Measurements from ENCODE around the gene CSDE1.

The CSDE1 gene

DNA sequence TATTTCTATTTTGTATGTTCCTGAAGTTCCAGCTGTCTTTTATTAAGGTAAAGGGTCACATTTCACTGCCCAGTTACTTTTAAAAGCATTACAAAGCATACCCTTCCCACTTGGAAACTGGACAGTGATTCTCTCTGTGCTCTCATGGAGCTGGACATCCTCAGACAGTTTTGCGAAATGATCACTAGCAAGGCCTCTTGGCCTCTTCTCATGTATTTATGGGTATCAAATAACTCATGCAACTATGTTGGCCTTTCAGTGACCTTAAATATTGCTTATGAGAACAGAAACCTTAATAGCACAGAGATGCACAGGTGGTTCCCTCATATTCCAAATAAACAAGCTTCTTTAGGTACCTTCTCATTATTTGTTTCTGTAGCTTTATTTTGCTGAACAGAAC lies 54.5 kb downstream of the CSDE1 start:
- Histone ChIP-seq H3K4ac (ENCODE audit: low read depth in 1 of 2, low read length in 2 of 2) (no peak overlapping the region), H3K4me1 (ENCODE audit: control insufficient read depth, insufficient read depth, low read depth, low read length) (no peaks in the 10 kb centered on the region), H4K91ac (ENCODE audit: low read length) (no peak overlapping the region), H2AK5ac (ENCODE audit: low read length, severe bottlenecking) (no peak overlapping the region), H3K9ac (ENCODE audit: low read length) (no peak overlapping the region), H3K23ac (ENCODE audit: low read length in 2 of 2) (no peak overlapping the region), H3K4me3 (ENCODE audit: insufficient read depth in 1 of 2, low read depth in 1 of 2, low read length in 2 of 2) (no peak overlapping the region), H3K14ac (ENCODE audit: low read length in 2 of 2) (no peak overlapping the region), H3K18ac (ENCODE audit: low read depth in 1 of 2, low read length in 2 of 2) (no peak overlapping the region), H4K8ac (ENCODE audit: low read length) (no peak overlapping the region), H3K27me3 (ENCODE audit: control insufficient read depth in 1 of 2, insufficient read depth in 1 of 2, low read length in 2 of 2) (no peaks in the 10 kb centered on the region), H3K9me3 (ENCODE audit: control insufficient read depth, low read length) (no peaks in the 10 kb centered on the region), H2BK120ac (ENCODE audit: low read depth, low read length) (no peak overlapping the region), H3K79me1 (replicated peaks; ENCODE audit: low read length, poor library complexity, severe bottlenecking) (peaks cover 3% of the 10 kb centered on the region), H3K36me3 (ENCODE audit: control insufficient read depth in 1 of 2, insufficient read depth in 2 of 2, low read depth in 1 of 2, low read length in 2 of 2) (peaks cover 4 to 40% of the 10 kb centered on the region in 2 experiments), H3K4me2 (ENCODE audit: low read length, poor library complexity, severe bottlenecking) (no peak overlapping the region), H2BK12ac (ENCODE audit: low read length in 2 of 2) (no peak overlapping the region), H2AFZ (ENCODE audit: low read depth, low read length) (no peak overlapping the region), H3K27ac (ENCODE audit: low read length, poor library complexity, severe bottlenecking) (no peak overlapping the region), H2BK15ac (ENCODE audit: low read depth, poor library complexity, severe bottlenecking) (no peak overlapping the region), H2BK5ac (ENCODE audit: low read depth, low read length, poor library complexity, severe bottlenecking) (no peak overlapping the region)
- 92% methylated on average over 1 of the region's 1 CpG for WGBS
- no peak for DNase-seq

DNA sequence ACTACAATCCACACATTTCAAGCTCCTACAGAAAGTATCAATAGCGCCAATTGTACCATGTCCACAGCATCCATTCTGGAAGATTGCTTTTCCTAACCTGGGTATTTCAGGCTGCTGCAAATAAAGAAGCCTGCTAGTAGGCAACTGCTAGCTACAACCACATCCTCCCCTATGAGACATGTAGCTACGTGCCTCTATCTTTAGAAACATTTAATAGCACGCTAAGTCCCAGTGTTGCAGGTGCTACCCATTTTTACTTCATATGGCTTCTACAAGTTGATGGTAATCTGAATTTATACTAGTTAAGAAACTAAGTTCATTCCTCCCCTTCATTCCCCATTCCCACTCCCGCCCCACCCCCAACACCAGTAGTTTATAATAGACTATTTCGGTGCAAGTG lies 55.0 kb downstream of the CSDE1 start:
- Histone ChIP-seq H3K4me2 (ENCODE audit: low read length, poor library complexity, severe bottlenecking) (no peak overlapping the region), H3K4me1 (ENCODE audit: control insufficient read depth, insufficient read depth, low read depth, low read length) (no peaks in the 10 kb centered on the region), H3K27ac (ENCODE audit: low read length, poor library complexity, severe bottlenecking) (no peak overlapping the region), H3K9ac (ENCODE audit: low read length) (no peak overlapping the region), H3K4me3 (ENCODE audit: insufficient read depth in 1 of 2, low read depth in 1 of 2, low read length in 2 of 2) (no peak overlapping the region), H3K9me3 (ENCODE audit: control insufficient read depth, low read length) (no peaks in the 10 kb centered on the region), H3K27me3 (ENCODE audit: control insufficient read depth in 1 of 2, insufficient read depth in 1 of 2, low read length in 2 of 2) (no peaks in the 10 kb centered on the region), H3K23ac (ENCODE audit: low read length in 2 of 2) (no peak overlapping the region), H2BK15ac (ENCODE audit: low read depth, poor library complexity, severe bottlenecking) (no peak overlapping the region), H3K14ac (ENCODE audit: low read length in 2 of 2) (no peak overlapping the region), H2BK5ac (ENCODE audit: low read depth, low read length, poor library complexity, severe bottlenecking) (no peak overlapping the region), H4K8ac (ENCODE audit: low read length) (no peak overlapping the region), H3K4ac (ENCODE audit: low read depth in 1 of 2, low read length in 2 of 2) (no peak overlapping the region), H2BK120ac (ENCODE audit: low read depth, low read length) (no peak overlapping the region), H3K79me1 (replicated peaks; ENCODE audit: low read length, poor library complexity, severe bottlenecking) (peaks cover 2% of the 10 kb centered on the region), H3K18ac (ENCODE audit: low read depth in 1 of 2, low read length in 2 of 2) (no peak overlapping the region), H2AFZ (ENCODE audit: low read depth, low read length) (no peak overlapping the region), H2BK12ac (ENCODE audit: low read length in 2 of 2) (no peak overlapping the region), H2AK5ac (ENCODE audit: low read length, severe bottlenecking) (no peak overlapping the region), H3K36me3 (ENCODE audit: control insufficient read depth in 1 of 2, insufficient read depth in 2 of 2, low read depth in 1 of 2, low read length in 2 of 2) (peaks cover 2 to 35% of the 10 kb centered on the region in 2 experiments), H4K91ac (ENCODE audit: low read length) (no peak overlapping the region)
- DNase-seq = no peak
- over 99% methylated on average over 2 of the region's 5 CpGs for WGBS

DNA sequence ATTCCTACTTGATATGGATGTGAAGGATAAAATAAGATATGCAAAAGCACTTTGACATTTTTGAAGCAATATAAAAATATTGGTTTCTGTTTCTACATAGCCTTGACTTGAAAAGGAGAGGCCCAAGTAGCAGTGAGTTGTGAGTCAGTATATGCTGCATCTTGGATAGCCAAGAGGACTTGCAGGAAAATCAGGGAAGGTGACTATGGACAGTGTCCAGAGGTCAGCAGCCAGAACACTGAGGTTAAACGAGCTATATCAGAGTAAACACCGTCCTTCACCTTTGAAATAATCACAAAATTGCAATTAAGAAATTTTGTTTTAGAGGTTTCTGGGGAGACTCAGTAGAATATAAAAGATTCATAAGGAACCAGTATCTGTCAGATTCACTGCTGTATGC lies 55.9 kb downstream of the CSDE1 start:
- no peak overlapping the region for H3K9ac ChIP-seq (ENCODE audit: low read length)
- no peak overlapping the region for H4K8ac ChIP-seq (ENCODE audit: low read length)
- no peak overlapping the region for H3K14ac ChIP-seq (ENCODE audit: low read length in 2 of 2)
- no peak overlapping the region for H2BK5ac ChIP-seq (ENCODE audit: low read depth, low read length, poor library complexity, severe bottlenecking)
- H3K4me3 ChIP-seq (ENCODE audit: insufficient read depth in 1 of 2, low read depth in 1 of 2, low read length in 2 of 2) = no peak overlapping the region
- no peak overlapping the region for H3K23ac ChIP-seq (ENCODE audit: low read length in 2 of 2)
- no peak overlapping the region for H3K18ac ChIP-seq (ENCODE audit: low read depth in 1 of 2, low read length in 2 of 2)
- H2BK15ac ChIP-seq (ENCODE audit: low read depth, poor library complexity, severe bottlenecking) = no peak overlapping the region
- peaks cover 0 to 5% of the 10 kb centered on the region in 2 experiments for H3K27me3 ChIP-seq (ENCODE audit: control insufficient read depth in 1 of 2, insufficient read depth in 1 of 2, low read length in 2 of 2)
- no peaks in the 10 kb centered on the region for H3K79me1 ChIP-seq (replicated peaks; ENCODE audit: low read length, poor library complexity, severe bottlenecking)
- H2BK120ac ChIP-seq (ENCODE audit: low read depth, low read length) = no peak overlapping the region
- no peak overlapping the region for H2AK5ac ChIP-seq (ENCODE audit: low read length, severe bottlenecking)
- no peaks in the 10 kb centered on the region for H3K4me1 ChIP-seq (ENCODE audit: control insufficient read depth, insufficient read depth, low read depth, low read length)
- H3K36me3 ChIP-seq (ENCODE audit: control insufficient read depth in 1 of 2, insufficient read depth in 2 of 2, low read depth in 1 of 2, low read length in 2 of 2) = peaks cover 0 to 27% of the 10 kb centered on the region in 2 experiments
- no peak overlapping the region for H3K27ac ChIP-seq (ENCODE audit: low read length, poor library complexity, severe bottlenecking)
- H4K91ac ChIP-seq (ENCODE audit: low read length) = no peak overlapping the region
- no peak overlapping the region for H2BK12ac ChIP-seq (ENCODE audit: low read length in 2 of 2)
- no CpG with 5 or more reads among the region's 2 CpGs for WGBS
- H3K4me2 ChIP-seq (ENCODE audit: low read length, poor library complexity, severe bottlenecking) = no peak overlapping the region
- DNase-seq = no peak
- no peak overlapping the region for H2AFZ ChIP-seq (ENCODE audit: low read depth, low read length)
- H3K4ac ChIP-seq (ENCODE audit: low read depth in 1 of 2, low read length in 2 of 2) = no peak overlapping the region
- no peaks in the 10 kb centered on the region for H3K9me3 ChIP-seq (ENCODE audit: control insufficient read depth, low read length)

DNA sequence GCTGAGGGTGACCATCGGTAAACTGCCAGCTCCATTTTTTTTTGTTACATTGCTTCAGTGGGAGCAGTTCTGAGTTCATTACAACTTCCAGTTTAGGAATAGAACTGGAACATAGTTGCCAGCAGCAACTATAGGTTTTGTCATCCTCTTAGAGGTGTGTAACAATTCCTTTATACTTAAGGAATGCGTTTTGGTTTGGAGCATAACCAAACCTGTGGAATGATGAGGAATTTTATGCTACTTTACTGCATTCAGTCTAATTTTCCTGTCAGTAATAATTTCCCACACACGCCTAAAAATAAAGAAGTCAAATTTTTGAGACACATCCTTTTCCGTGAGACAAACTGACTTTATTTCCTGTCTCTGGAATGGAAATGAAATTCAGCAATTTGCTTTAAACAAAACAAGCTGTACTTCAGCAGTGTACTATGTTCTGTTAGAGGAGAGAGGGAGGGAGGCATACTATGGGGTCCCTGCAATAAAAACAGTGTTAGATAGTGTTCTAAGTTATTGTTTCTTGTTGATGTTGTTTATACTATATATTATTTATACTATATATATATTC lies 57.7 kb downstream of the CSDE1 start:
- H3K27me3 ChIP-seq (ENCODE audit: control insufficient read depth in 1 of 2, insufficient read depth in 1 of 2, low read length in 2 of 2) = peaks cover 0 to 5% of the 10 kb centered on the region in 2 experiments

More for the DNA sequence above, 57.7 kb downstream of the CSDE1 start:
- no peak for DNase-seq
- Histone ChIP-seq H3K9ac (ENCODE audit: low read length) (no peak overlapping the region), H3K4ac (ENCODE audit: low read depth in 1 of 2, low read length in 2 of 2) (no peak overlapping the region), H2BK12ac (ENCODE audit: low read length in 2 of 2) (no peak overlapping the region), H2BK5ac (ENCODE audit: low read depth, low read length, poor library complexity, severe bottlenecking) (peak overlapping the region; percentile 44), H3K4me1 (ENCODE audit: control insufficient read depth, insufficient read depth, low read depth, low read length) (no peaks in the 10 kb centered on the region), H3K36me3 (ENCODE audit: control insufficient read depth in 1 of 2, insufficient read depth in 2 of 2, low read depth in 1 of 2, low read length in 2 of 2) (peaks cover 0 to 9% of the 10 kb centered on the region in 2 experiments), H3K9me3 (ENCODE audit: control insufficient read depth, low read length) (no peaks in the 10 kb centered on the region), H4K91ac (ENCODE audit: low read length) (no peak overlapping the region), H3K14ac (ENCODE audit: low read length in 2 of 2) (no peak overlapping the region), H4K8ac (ENCODE audit: low read length) (no peak overlapping the region), H2BK120ac (ENCODE audit: low read depth, low read length) (no peak overlapping the region), H3K4me2 (ENCODE audit: low read length, poor library complexity, severe bottlenecking) (no peak overlapping the region), H3K79me1 (replicated peaks; ENCODE audit: low read length, poor library complexity, severe bottlenecking) (no peaks in the 10 kb centered on the region), H2AK5ac (ENCODE audit: low read length, severe bottlenecking) (no peak overlapping the region), H2BK15ac (ENCODE audit: low read depth, poor library complexity, severe bottlenecking) (no peak overlapping the region), H3K23ac (ENCODE audit: low read length in 2 of 2) (no peak overlapping the region), H3K18ac (ENCODE audit: low read depth in 1 of 2, low read length in 2 of 2) (no peak overlapping the region), H2AFZ (ENCODE audit: low read depth, low read length) (no peak overlapping the region), H3K4me3 (ENCODE audit: insufficient read depth in 1 of 2, low read depth in 1 of 2, low read length in 2 of 2) (no peak overlapping the region), H3K27ac (ENCODE audit: low read length, poor library complexity, severe bottlenecking) (no peak overlapping the region)
- WGBS = 85% methylated on average over 4 of the region's 4 CpGs
